Spleen (tissue), 11 donors: Measurements from ENCODE around the gene REXO5. TPM values are rescaled to one million over a fixed set of nuclear protein-coding genes. Genes with fewer than 3 reads are reported as not detected.
A peak's percentile ranks its signal among the peaks of the same experiment; 100 is the strongest.

Experiments
- DNase-seq: peaks from one replicate; pipeline ENCODE4 v3.0.0-alpha.2; 2020
- H3K27ac ChIP-seq, 8 donors: fragments of 200-600 bp; sonication (generic) in 7 of 8; 1 replicate in 4 of 8; 2 replicates in 4 of 8; pipeline versions ENCODE4 v1.5.0 to v1.8.0; 2016 to 2021; ENCODE audit warnings: inconsistent platforms in 4 of 8, mild to moderate bottlenecking in 4 of 8, moderate library complexity in 1 of 8
- H3K27me3 ChIP-seq, 7 donors: fragments of 200-600 bp; sonication (generic) in 6 of 7; replicated peaks in 1 of 7; 1 replicate in 4 of 7; 2 replicates in 3 of 7; pipeline versions ENCODE4 v1.5.0 to v1.8.0; 2016 to 2021; ENCODE audit warnings: inconsistent platforms in 3 of 7, mild to moderate bottlenecking in 1 of 7
- H3K36me3 ChIP-seq, 6 donors: fragments of 200-600 bp; sonication (generic) in 5 of 6; 1 replicate in 4 of 6; 2 replicates in 2 of 6; pipeline versions ENCODE4 v1.5.0 to v1.8.0; 2016 to 2021; ENCODE audit warnings: inconsistent platforms in 2 of 6
- H3K4me1 ChIP-seq, 6 donors: fragments of 200-600 bp; sonication (generic) in 5 of 6; 1 replicate in 3 of 6; 2 replicates in 3 of 6; pipeline versions ENCODE4 v1.5.0 to v1.8.0; 2016 to 2021; ENCODE audit warnings: inconsistent platforms in 3 of 6
- H3K4me3 ChIP-seq, 8 donors: fragments of 200-600 bp; sonication (generic) in 7 of 8; 1 replicate in 4 of 8; 2 replicates in 4 of 8; pipeline versions ENCODE4 v1.5.0 to v1.8.0; 2016 to 2021; ENCODE audit warnings: inconsistent platforms in 4 of 8, mild to moderate bottlenecking in 4 of 8, moderate library complexity in 2 of 8
- H3K9me3 ChIP-seq, 8 donors: fragments of 200-600 bp; sonication (generic) in 7 of 8; 1 replicate in 4 of 8; 2 replicates in 4 of 8; pipeline versions ENCODE4 v1.5.0 to v1.8.0; 2016 to 2021; ENCODE audit warnings: inconsistent platforms in 4 of 8
- CTCF ChIP-seq, 11 experiments: fragments of 200-600 bp in 7 of 11; fragments of 450-650 bp in 4 of 11; sonication (generic) in 4 of 11; IDR thresholded peaks in 8 of 11; conservative IDR thresholded peaks in 3 of 11; 1 replicate in 7 of 11; 2 replicates in 4 of 11; pipeline versions ENCODE4 v1.4.0 to v1.8.0; 2016 to 2021; ENCODE audit warnings: antibody characterized with exemption in 11 of 11, inconsistent platforms in 4 of 11, mild to moderate bottlenecking in 1 of 11
- POLR2A ChIP-seq, 3 donors: fragments of 450-650 bp; IDR thresholded peaks; one replicate each; pipeline ENCODE4 v1.5.1; 2017; ENCODE audit warnings: antibody characterized with exemption in 3 of 3, mild to moderate bottlenecking in 1 of 3
- POLR2AphosphoS5 ChIP-seq, 3 donors: sonication (generic); formaldehyde crosslinking; IDR thresholded peaks; one replicate each; pipeline ENCODE4 v1.5.1; 2017; ENCODE audit warnings: antibody characterized with exemption in 3 of 3
- WGBS, 5 donors: extraction: QIAGEN DNeasy Blood & Tissue Kit in 3 of 5; methylation state at CpG; one replicate each; pipeline versions ENCODE4 v1.1.5 to v1.1.7; 2013 to 2018; 5-methylcytosine and 5-hydroxymethylcytosine counted together
- intact Hi-C: fragments of 100-400 bp; cut with DNase I; formaldehyde crosslinking; loops from one replicate; pipeline ENCODE4 v1.15.0; 2023; ENCODE audit warnings: low total_unique reads
- polyA plus RNA-seq, 3 donors: library from polyadenylated mRNA; stranded (reverse); fragments of 200-250 nt; gene quantifications; one replicate each; pipeline ENCODE4 v1.2.1, GENCODE V29; 2013
- total RNA-seq, 7 donors: library from RNA; depleted of rRNA in 3 of 7; stranded (reverse); fragments of >200 nt in 3 of 7; fragmentation: NEBNext Ultra II Directional in 4 of 7; extraction: Animal tissue kit (Norgen Biotek cat#: 25700) in 4 of 7; gene quantifications; one replicate each; pipeline versions ENCODE4 v1.1.0 to v1.2.1, GENCODE V29; 2016 to 2021
- donor health status: healthy with polysubstance abuse.
- donor health status: DM: no; HTN: no; CAD: no; lungs with moderate emphysema.
- donor health status: DM: no; HTN: no; CAD: no.
- donor health status: Bipolar disorder and iron deficiency.
- donor health status: healthy.
- donor health status: DM: no; HTN: no; CAD: no.
- donor health status: DM: yes; HTN: yes; CAD: no.

REXO5 gene
- total and polyA plus RNA-seq, 10 donors: 0.46 to 3.7 (median 1.5) TPM

- no peaks in the 10 kb centered on the region for H3K9me3 ChIP-seq
- H3K4me3 ChIP-seq: no peak overlapping the region
- no peaks in the 10 kb centered on the region for H3K27me3 ChIP-seq
- DNase-seq: no peak
- WGBS, 5 donors: 56 to 90% (median 71%) methylated on average over 6 of the region's 6 CpGs
- TF ChIP-seq POLR2AphosphoS5 (IDR thresholded peaks at IDR 0.05): no peak
- TF ChIP-seq POLR2A (IDR thresholded peaks at IDR 0.05): no peak
- no peaks in the 10 kb centered on the region for H3K36me3 ChIP-seq
- H3K4me1 ChIP-seq: peaks cover 0 to 63% (median 17%) of the 10 kb centered on the region in 6 donors
- intact Hi-C loops: no loop called here
- H3K27ac ChIP-seq: peak overlapping the region in 1 of 8 donors; percentile 24
These were observed 75.2 kb downstream of the REXO5 start for GRCh38 chr16:20881503-20881878.

- 72 to 81% (median 76%) methylated on average over 5 of the region's 5 CpGs for WGBS, 5 donors
- Histone ChIP-seq H3K4me1 (peaks cover 0 to 48% (median 15%) of the 10 kb centered on the region in 6 donors), H3K4me3 (no peak overlapping the region), H3K9me3 (no peaks in the 10 kb centered on the region), H3K27me3 (no peaks in the 10 kb centered on the region), H3K27ac (no peak overlapping the region), H3K36me3 (peaks cover 0 to 14% (median 0%) of the 10 kb centered on the region in 6 donors)
- intact Hi-C loops: no loop called here
- DNase-seq: no peak
- TF ChIP-seq POLR2AphosphoS5 (IDR thresholded peaks at IDR 0.05): no peak
- no peak for TF ChIP-seq POLR2A (IDR thresholded peaks at IDR 0.05)
- TF ChIP-seq CTCF (IDR thresholded peaks at IDR 0.05 in 8 of 11, conservative IDR thresholded peaks at IDR 0.05 in 3 of 11): no peak
These were observed 77.4 kb downstream of the REXO5 start for GRCh38 chr16:20883554-20884239.

GRCh38 chr16:20884240-20884556 is 77.9 kb downstream of the REXO5 start:
- peaks cover 0 to 14% (median 0%) of the 10 kb centered on the region in 6 donors for H3K36me3 ChIP-seq
- no peaks in the 10 kb centered on the region for H3K9me3 ChIP-seq
- intact Hi-C loops: no loop called here
- no peak for DNase-seq
- no peak overlapping the region for H3K27ac ChIP-seq
- WGBS, 5 donors: 40 to 81% (median 58%) methylated on average over 1 of the region's 1 CpG
- no peaks in the 10 kb centered on the region for H3K27me3 ChIP-seq
- H3K4me1 ChIP-seq: peaks cover 0 to 43% (median 12%) of the 10 kb centered on the region in 6 donors
- no peak overlapping the region for H3K4me3 ChIP-seq
- no peak for TF ChIP-seq POLR2AphosphoS5 (IDR thresholded peaks at IDR 0.05)
- TF ChIP-seq POLR2A (IDR thresholded peaks at IDR 0.05): no peak
- no peak for TF ChIP-seq CTCF (IDR thresholded peaks at IDR 0.05 in 8 of 11, conservative IDR thresholded peaks at IDR 0.05 in 3 of 11)

- DNase-seq: no peak
- peaks cover 0 to 27% (median 0%) of the 10 kb centered on the region in 6 donors for H3K36me3 ChIP-seq
- WGBS, 5 donors: 0 to 94% (median 38%) methylated on average over 1 of the region's 1 CpG
- intact Hi-C loops: no loop called here
- no peak overlapping the region for H3K27ac ChIP-seq
- no peak for TF ChIP-seq POLR2A (IDR thresholded peaks at IDR 0.05)
- no peak for TF ChIP-seq CTCF (IDR thresholded peaks at IDR 0.05 in 8 of 11, conservative IDR thresholded peaks at IDR 0.05 in 3 of 11)
- H3K4me1 ChIP-seq: peaks cover 0 to 24% (median 0%) of the 10 kb centered on the region in 6 donors
- no peaks in the 10 kb centered on the region for H3K9me3 ChIP-seq
- no peaks in the 10 kb centered on the region for H3K27me3 ChIP-seq
- H3K4me3 ChIP-seq: no peak overlapping the region
These were observed 80.0 kb downstream of the REXO5 start for GRCh38 chr16:20886320-20886719.
